HG03442 (cell line): Measurements from ENCODE around the gene HOXA7.

Experiments used
- ATAC-seq: cut with Tn5 transposase; IDR thresholded peaks from one replicate; pipeline ENCODE4 v1.9.1; 2021; ENCODE audit warnings: mild to moderate bottlenecking, moderate library complexity; ENCODE audit not compliant: unreplicated experiment

HOXA7 gene

DNA sequence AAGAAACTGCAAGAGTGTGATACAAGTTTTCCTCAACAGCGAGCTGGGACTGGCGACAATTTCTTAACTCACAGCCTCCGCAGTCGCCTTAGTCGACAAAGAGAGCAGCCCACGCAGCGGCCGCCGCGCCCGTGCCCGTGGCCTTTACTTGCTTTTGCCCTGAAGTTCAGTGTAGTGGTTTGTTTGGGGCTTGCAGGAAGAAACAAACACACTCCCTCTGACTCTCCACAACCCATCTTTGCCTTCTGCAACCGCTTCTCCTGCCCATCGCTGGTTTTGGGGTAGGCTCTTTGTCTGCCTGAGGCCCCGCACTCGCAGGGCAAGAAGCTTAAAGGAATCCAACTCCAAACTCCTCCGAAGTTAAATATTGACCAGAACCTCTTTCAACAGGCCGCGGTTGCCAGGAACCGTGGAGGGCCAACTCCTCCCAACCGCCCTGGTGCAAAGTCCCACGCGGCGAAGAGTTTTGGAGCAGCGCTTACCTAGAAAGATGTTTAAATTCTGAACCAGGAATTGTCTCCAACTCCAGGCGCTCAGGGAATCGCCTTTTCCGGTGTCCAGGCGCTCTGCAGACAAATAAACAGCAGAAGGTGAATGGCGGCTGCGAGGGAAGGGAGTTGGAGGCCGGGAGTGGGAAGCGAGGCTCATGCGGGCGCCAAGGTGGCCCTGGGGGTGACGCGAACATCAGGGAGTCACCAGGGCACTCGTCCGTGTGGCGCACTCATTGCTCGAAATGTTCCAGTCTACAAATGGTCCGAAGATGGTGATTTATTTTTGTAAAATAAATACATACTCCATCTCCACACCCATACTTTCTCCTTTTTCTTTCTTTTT is 34.2 kb downstream of the HOXA7 start:
- ATAC-seq, result no peak

GRCh38 chr7:27121684-27122076 is 34.8 kb downstream of the HOXA7 start:
- ATAC-seq, result no peak

- no peak for ATAC-seq
These were observed 37.0 kb downstream of the HOXA7 start for GRCh38 chr7:27119412-27119911.

DNA sequence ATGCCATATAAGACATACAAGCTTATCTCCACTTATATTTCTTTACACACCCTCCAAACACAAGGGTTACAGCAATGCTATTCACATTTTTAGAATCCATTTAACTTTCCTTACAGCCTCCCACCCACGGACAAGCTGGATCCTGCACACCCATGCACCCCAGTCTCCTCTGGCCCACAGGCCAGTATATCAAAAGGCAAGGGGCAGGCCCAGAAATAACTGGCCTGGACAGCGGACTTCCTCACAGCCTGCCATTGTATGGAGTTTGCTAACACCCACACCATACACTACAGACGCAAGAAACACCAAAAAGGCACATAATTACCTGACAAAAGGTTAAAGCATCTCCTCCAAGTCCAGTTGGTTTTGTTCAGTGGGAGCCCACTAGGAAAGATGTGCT is 37.9 kb downstream of the HOXA7 start:
- no peak for ATAC-seq

DNA sequence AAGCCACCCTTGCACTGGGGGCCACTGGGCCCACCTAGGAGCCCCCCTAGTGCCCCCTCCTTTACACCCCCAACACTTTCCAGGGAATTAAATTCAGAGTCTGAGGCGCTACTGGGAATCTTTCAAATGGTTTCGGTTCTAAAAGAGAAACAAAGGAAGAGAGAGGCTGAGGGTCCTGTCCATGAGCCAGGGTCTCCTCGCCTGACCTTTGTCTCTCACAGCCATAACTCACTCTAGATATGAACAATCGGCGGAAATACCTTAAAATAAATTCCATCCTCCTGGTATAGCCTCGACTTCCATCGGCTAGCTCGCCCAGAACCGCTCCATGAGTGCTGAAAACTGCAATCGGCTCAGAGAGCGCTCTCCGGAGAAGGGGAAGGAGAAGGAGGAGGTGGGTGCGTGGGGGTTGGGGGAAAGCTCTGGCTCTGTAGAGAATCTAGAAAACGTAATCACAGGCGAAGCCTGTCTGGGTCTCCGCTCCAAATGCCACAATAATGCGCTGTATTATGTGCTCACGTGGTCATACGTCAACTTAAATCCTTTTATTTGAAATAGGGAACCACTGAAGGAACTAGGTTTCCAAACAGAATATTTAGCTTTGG is 38.5 kb downstream of the HOXA7 start:
- ATAC-seq, result no peak

- no peak for ATAC-seq
These were observed 39.3 kb downstream of the HOXA7 start for GRCh38 chr7:27116962-27117886.

- ATAC-seq, result no peak
These were observed 40.2 kb downstream of the HOXA7 start for GRCh38 chr7:27116031-27116961.

GRCh38 chr7:27115221-27116026 is 41.1 kb downstream of the HOXA7 start:
- no peak for ATAC-seq

GRCh38 chr7:27114881-27115220 is 41.6 kb downstream of the HOXA7 start:
- no peak for ATAC-seq

DNA sequence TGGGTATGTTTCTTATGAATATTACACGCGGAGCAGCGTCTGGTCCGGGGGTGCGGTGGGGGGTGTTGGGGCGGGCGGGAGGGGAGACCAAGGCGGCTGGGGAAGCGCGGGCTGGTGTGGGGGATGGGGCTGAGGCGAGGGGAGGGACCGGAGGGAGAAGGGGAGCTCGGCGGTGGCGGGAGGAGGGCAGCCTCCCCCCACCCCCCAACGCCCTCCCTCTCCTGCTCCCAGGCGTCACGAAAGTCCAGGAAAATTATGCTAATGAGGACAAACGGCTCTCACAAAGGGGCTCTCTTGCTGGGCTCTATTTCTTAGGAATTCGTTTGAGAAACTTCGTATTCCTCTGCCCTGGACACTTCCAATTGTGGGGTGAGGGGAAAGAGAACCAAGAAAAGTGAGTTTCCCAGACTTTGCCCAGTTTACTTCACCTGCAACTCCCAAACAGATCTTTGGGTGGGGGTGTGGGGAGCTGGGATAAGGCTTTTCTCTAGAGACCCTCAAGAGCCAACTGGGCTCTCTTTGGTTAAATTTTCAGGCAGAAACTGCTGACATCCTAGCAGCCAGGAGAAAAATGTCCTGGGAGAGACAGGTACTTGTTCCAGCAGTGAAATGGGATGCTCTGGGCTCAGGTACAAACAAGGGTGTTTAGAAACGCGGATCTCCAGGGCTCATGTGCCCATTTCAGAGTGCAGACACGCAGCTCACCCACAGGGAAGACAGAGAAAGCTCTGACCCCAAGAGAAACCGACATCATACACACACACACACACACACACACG is 42.3 kb downstream of the HOXA7 start:
- ATAC-seq, result no peak

DNA sequence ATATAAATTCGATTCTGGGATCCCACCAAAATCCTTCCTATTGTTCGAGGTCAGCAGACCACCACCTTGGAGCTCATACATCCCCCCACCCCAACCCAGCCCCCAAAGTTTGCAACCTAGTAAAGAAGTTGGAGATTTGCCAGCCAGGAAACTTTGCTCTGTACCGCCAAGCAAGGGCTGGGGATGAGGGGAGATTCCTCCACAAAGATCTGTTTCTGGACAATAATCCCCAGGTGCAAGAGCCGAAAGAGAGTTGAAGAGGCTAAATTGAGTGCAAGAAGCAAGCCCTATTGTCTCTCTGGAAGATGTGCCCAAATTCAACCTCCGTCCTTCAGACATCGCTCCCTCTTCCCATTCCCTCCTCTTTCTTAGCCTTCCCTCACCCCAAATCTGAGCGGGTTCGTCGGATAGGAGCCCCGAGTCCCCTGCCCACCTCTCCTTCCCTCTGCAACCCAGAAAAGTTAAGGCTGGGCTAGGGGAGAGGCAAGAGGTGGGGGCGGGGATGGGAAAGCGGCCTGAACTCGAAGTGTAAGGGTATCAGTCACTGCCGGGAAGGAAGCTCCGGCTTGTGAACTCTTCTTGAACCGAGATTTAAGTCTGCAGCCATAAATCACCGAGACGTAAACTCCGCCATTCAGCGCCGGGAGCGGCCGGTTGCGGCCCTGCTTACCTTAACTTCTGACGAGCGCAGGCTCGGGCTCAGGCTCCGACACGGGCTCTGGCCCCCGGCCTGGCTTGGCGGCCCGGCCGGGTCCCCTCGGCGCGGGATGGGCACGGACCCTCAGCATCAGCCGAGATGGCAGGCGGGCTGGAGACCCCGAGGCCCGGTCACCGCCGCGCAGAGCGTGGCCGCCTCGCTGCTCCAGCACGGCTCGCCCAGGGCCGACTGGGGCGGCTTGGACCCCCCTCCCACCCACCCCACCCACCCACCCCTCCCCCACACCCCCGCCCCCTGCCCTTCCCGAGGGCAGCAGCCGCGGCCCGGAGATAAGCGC is 43.2 kb downstream of the HOXA7 start:
- no peak for ATAC-seq

- no peak for ATAC-seq
These were observed 44.1 kb downstream of the HOXA7 start for GRCh38 chr7:27112361-27112760.

GRCh38 chr7:27111751-27112277 is 44.7 kb downstream of the HOXA7 start:
- ATAC-seq, result no peak

- ATAC-seq, result no peak
These were observed 45.3 kb downstream of the HOXA7 start for GRCh38 chr7:27111042-27111750.

- ATAC-seq, result no peak
These were observed 46.1 kb downstream of the HOXA7 start for GRCh38 chr7:27110186-27111031.
